HFF-Myc (cell line): ENCODE measurements around the gene NFKBIZ.

Source experiments
- DNase-seq: peaks from one replicate; pipeline ENCODE4 v3.0.0-alpha.2; 2011; ENCODE audit warnings: low read depth; ENCODE audit errors: extremely low read depth
- H3K4me3 ChIP-seq: replicated peaks from 2 replicates; pipeline ENCODE4 v1.5.1; 2011; ENCODE audit warnings: low read depth, mild to moderate bottlenecking, control low read depth, low read length
- TF ChIP-seq, protein P1 (sequence below): IDR thresholded peaks from 2 replicates; pipeline ENCODE4 v1.5.1; 2012; ENCODE audit warnings: mild to moderate bottlenecking, low read depth, low read length, control low read depth; ENCODE audit errors: missing control alignments

Gene NFKBIZ

DNA sequence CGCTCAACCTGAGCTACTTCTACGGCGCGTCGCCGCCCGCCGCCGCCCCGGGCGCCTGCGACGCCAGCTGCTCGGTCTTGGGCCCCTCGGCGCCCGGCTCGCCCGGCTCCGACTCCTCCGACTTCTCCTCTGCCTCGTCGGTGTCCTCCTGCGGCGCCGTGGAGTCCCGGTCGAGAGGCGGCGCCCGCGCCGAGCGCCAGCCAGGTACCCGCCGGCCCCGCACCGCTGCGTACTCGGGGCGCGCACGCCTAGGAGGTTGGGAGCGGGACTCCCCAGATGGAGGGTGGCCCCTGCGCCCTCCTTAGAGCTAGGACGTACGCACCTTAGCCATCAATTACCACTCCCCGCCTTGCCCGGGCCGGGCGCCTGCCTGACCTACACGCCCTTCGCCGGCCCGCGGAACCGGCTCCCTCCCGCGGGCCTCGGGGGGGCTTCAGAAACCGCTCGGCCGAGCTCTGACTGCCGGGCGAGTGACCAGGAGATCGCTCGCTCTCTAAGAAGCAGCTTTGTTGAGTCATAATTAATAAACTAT lies 466 bp downstream of the NFKBIZ start:
- no peak for DNase-seq
- TF ChIP-seq, protein P1, sequence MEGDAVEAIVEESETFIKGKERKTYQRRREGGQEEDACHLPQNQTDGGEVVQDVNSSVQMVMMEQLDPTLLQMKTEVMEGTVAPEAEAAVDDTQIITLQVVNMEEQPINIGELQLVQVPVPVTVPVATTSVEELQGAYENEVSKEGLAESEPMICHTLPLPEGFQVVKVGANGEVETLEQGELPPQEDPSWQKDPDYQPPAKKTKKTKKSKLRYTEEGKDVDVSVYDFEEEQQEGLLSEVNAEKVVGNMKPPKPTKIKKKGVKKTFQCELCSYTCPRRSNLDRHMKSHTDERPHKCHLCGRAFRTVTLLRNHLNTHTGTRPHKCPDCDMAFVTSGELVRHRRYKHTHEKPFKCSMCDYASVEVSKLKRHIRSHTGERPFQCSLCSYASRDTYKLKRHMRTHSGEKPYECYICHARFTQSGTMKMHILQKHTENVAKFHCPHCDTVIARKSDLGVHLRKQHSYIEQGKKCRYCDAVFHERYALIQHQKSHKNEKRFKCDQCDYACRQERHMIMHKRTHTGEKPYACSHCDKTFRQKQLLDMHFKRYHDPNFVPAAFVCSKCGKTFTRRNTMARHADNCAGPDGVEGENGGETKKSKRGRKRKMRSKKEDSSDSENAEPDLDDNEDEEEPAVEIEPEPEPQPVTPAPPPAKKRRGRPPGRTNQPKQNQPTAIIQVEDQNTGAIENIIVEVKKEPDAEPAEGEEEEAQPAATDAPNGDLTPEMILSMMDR = no peak
- H3K4me3 ChIP-seq = peak overlapping the region; percentile 85

DNA sequence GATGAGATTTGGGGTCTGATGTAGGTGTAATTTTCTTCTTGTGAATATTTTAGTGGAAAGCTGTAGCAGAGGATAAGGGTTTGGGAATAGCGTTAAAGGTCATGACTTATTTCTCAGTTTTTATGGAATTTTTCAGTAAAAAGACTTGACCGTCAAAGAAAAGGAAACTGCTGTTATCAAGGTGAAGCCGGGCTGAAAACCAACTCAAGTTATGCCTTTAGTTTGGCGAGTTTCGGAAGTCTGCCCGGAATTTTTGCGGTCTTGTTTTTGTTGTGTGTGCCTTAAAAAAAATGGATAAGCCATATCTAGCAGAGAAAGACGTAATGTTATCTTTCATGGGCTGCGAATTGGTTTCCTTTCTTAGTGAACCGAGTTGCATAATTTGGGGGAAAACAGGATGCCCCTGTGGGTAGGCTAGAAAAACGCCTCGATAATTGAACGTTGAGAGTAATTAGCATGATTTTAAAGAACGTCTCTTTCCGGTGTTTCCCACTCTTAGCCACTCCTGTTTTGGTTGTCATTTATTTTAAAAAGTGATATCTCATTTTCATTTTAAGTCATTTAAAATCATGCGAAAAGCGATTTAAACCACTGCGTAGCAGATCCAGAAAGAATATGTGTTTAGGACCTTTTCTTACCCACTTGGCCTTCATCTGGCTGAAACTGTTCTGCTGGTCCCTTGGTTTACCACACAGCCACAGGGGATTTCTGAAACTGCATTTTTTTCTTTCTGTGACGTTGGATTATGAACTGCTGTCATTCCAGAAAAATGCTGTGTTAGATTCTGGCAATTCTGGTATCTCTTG lies 1.1 kb downstream of the NFKBIZ start:
- no peak for DNase-seq
- H3K4me3 ChIP-seq = peak overlapping the region; percentile 85
- TF ChIP-seq, protein P1 = no peak

DNA sequence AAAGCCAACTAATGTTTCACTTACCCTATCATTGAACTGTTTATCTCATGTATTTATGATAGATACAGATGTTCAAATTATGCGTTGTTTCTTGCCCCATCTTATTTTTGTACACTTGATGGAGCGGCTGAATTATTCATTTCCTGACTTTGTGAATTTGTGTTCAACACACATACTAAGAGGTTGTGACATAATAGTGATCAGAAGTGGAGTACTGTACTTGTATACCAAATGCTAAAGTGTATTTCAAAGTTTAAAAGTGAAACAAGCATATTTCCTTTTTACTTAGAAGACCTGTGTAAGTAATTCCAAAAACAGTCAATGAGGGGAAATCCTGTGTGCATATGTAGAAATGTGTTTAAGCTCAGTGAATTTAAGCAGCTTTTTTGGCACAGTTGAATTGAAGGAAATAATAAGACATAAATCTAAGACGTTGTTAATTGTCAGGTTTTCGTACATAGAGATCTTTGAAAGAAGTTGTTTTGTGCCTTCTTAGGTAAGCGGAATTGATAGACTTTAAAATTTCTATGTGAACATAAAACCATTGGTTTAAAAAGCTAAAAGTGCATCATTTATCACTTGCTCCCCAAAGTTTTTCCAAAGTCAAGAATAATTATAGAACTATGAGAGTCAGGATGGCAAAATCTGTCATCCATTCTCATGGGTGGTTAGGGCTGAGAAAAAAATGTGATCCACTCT lies 1.9 kb downstream of the NFKBIZ start:
- TF ChIP-seq, protein P1 = no peak
- no peak for DNase-seq
- H3K4me3 ChIP-seq = peak overlapping the region; percentile 85

DNA sequence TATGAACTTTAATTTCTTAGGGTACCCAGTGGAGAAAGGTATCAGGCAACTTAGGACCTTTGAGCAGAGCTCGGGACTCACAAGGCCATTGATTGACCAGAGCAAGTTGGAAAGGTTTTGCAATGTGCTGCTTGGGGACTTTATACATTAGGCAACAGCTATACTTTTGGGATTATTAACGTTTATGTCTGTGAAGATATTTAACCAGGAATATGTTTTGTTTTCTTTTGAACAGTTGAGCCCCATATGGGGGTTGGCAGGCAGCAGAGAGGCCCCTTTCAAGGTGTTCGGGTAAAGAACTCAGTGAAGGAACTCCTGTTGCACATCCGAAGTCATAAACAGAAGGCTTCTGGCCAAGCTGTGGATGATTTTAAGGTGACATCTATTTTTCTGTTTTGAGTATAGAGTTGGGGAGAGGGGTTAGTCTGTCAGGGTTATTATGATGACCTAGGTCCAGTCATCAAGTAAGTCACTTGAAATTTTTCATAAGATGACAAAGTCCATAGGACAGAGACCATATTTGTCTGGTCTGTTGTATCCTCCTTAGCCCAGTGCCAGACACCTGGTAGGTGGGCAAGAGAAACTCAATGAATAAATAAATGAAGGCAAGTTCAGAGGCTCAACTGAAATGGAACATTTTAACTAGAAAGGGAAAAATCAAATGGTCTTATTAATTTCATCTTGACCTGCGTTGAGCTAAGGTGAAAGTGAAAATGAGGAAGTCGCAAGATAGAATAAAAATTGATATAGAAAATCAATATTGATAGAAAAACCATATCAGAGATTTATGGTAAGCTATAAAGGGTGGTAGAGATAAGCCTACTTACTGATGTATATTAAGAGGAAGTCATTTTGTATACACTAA lies 2.8 kb downstream of the NFKBIZ start:
- no peak for DNase-seq
- TF ChIP-seq, protein P1 = no peak
- H3K4me3 ChIP-seq = peak overlapping the region; percentile 85

DNA sequence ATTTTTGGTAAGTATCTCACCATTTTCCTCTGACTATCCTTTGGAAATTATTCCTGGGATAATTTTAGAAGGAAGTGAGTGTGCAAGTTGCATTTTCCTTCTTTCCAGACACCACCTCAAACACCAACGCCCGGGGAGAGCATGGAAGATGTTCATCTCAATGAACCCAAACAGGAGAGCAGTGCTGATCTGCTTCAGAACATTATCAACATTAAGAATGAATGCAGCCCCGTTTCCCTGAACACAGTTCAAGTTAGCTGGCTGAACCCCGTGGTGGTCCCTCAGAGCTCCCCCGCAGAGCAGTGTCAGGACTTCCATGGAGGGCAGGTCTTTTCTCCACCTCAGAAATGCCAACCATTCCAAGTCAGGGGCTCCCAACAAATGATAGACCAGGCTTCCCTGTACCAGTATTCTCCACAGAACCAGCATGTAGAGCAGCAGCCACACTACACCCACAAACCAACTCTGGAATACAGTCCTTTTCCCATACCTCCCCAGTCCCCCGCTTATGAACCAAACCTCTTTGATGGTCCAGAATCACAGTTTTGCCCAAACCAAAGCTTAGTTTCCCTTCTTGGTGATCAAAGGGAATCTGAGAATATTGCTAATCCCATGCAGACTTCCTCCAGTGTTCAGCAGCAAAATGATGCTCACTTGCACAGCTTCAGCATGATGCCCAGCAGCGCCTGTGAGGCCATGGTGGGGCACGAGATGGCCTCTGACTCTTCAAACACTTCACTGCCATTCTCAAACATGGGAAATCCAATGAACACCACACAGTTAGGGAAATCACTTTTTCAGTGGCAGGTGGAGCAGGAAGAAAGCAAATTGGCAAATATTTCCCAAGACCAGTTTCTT lies 3.9 kb downstream of the NFKBIZ start:
- DNase-seq = no peak
- TF ChIP-seq, protein P1 = no peak
- no peak overlapping the region for H3K4me3 ChIP-seq

DNA sequence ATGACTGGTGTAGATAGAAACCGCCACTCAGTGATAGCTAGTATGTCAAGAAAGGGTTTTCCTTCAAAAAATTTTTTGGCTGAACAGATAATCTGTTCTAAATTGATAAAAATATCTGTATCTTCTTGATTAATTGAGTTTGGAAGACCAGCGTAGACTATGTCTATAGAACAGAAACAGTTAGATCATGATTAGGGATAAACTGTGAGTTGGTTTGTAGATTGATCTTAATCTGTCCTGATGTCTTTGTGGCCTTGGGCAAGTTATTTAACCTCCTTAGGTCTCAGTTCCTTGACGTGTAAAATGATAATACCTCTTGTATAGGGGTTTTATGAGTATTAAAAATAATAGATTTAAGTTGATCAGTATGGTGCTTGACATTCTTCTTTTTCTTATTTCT lies 4.7 kb downstream of the NFKBIZ start:
- DNase-seq = no peak
- TF ChIP-seq, protein P1 = no peak
- no peak overlapping the region for H3K4me3 ChIP-seq
